MM.1S (cell line): ENCODE measurements around the gene CD81.
"Not testable (repeated sequence)": the region's sequence is repeated elsewhere in the genome, so short reads cannot be mapped to it uniquely, and the experiment has no call there.

Source experiments
- DNase-seq: peaks from one replicate; pipeline ENCODE4 v3.0.0-alpha.2; 2015
- H2AFZ ChIP-seq: fragments of 300-600 bp; sonication (generic); 2 replicates; pipeline ENCODE4 v1.6.0; 2016; ENCODE audit warnings: antibody characterized with exemption, low read length
- H3F3A ChIP-seq: fragments of 300-600 bp; sonication (generic); 2 replicates; pipeline ENCODE4 v1.6.1; 2016; ENCODE audit warnings: mild to moderate bottlenecking, antibody characterized with exemption, low read length, moderate library complexity, mixed read lengths; ENCODE audit not compliant: insufficient read depth
- H3K27ac ChIP-seq: fragments of 300-600 bp; sonication (generic); 2 replicates; pipeline ENCODE4 v1.5.1; 2016; ENCODE audit warnings: mild to moderate bottlenecking, low read length
- H3K27me3 ChIP-seq: fragments of 300-600 bp; sonication (generic); replicated peaks from 2 replicates; pipeline ENCODE4 v1.6.0; 2016; ENCODE audit warnings: low read length; ENCODE audit not compliant: insufficient read depth
- H3K36me3 ChIP-seq: fragments of 300-600 bp; sonication (generic); replicated peaks from 2 replicates; pipeline ENCODE4 v1.6.1; 2016; ENCODE audit warnings: mild to moderate bottlenecking, low read length, mixed read lengths; ENCODE audit not compliant: insufficient read depth
- H3K4me1 ChIP-seq: fragments of 300-600 bp; sonication (generic); 2 replicates; pipeline ENCODE4 v1.6.1; 2016; ENCODE audit warnings: low read length, mixed read lengths
- H3K4me2 ChIP-seq: fragments of 300-600 bp; sonication (generic); 2 replicates; pipeline ENCODE4 v1.6.0; 2016; ENCODE audit warnings: low read depth, low read length
- H3K4me3 ChIP-seq: fragments of 300-600 bp; sonication (generic); 2 replicates; pipeline ENCODE4 v1.5.1; 2016; ENCODE audit warnings: low read length, mixed read lengths
- H3K79me2 ChIP-seq: fragments of 300-600 bp; sonication (generic); 2 replicates; pipeline ENCODE4 v1.6.1; 2016; ENCODE audit warnings: mixed run types, low read length, mixed read lengths
- H3K9ac ChIP-seq: fragments of 300-600 bp; sonication (generic); 2 replicates; pipeline ENCODE4 v1.6.1; 2016; ENCODE audit warnings: low read length, mixed read lengths
- H3K9me2 ChIP-seq: fragments of 300-600 bp; sonication (generic); replicated peaks from 2 replicates; pipeline ENCODE4 v1.6.1; 2016; ENCODE audit warnings: mild to moderate bottlenecking, low read length, mixed read lengths; ENCODE audit not compliant: insufficient read depth
- H3K9me3 ChIP-seq: fragments of 300-600 bp; sonication (generic); replicated peaks from 2 replicates; pipeline ENCODE4 v1.6.1; 2016; ENCODE audit warnings: mild to moderate bottlenecking, low read length, mixed read lengths; ENCODE audit not compliant: insufficient read depth
- H4K20me1 ChIP-seq: fragments of 300-600 bp; sonication (generic); 2 replicates; pipeline ENCODE4 v1.6.1; 2016; ENCODE audit warnings: mild to moderate bottlenecking, low read length, moderate library complexity, mixed read lengths; ENCODE audit not compliant: insufficient read depth
- EZH2 ChIP-seq: fragments of 300-600 bp; sonication (generic); optimal IDR thresholded peaks from 2 replicates; pipeline ENCODE3; 2017; ENCODE audit warnings: low read depth, mild to moderate bottlenecking, antibody characterized with exemption, low read length, mixed read lengths
- EZH2phosphoT487 ChIP-seq: fragments of 300-600 bp; sonication (generic); IDR thresholded peaks from 2 replicates; pipeline ENCODE4 v1.6.1; 2018; ENCODE audit warnings: antibody characterized with exemption, low read length
- TF ChIP-seq, protein P1 (sequence below): fragments of 300-600 bp; sonication (generic); IDR thresholded peaks from 2 replicates; pipeline ENCODE4 v1.5.1; 2016; ENCODE audit warnings: antibody characterized with exemption, low read length, mixed read lengths

Gene CD81

GRCh38 chr11:2329551-2329950, 47.6 kb upstream of the CD81 start:
- Histone ChIP-seq H3K4me3 (no peak overlapping the region), H3K9ac (no peak overlapping the region), H3K9me3 (no peaks in the 10 kb centered on the region), H3K27ac (no peak overlapping the region), H3K4me2 (no peak overlapping the region), H3K4me1 (no peaks in the 10 kb centered on the region), H4K20me1 (no peaks in the 10 kb centered on the region), H3F3A (no peaks in the 10 kb centered on the region), H3K36me3 (no peaks in the 10 kb centered on the region), H3K79me2 (no peaks in the 10 kb centered on the region), H3K27me3 (peaks cover 61% of the 10 kb centered on the region), H3K9me2 (no peaks in the 10 kb centered on the region), H2AFZ (no peak overlapping the region)
- DNase-seq = no peak
- TF ChIP-seq EZH2phosphoT487 (no peak), EZH2 (no peak)
- TF ChIP-seq, protein P1, sequence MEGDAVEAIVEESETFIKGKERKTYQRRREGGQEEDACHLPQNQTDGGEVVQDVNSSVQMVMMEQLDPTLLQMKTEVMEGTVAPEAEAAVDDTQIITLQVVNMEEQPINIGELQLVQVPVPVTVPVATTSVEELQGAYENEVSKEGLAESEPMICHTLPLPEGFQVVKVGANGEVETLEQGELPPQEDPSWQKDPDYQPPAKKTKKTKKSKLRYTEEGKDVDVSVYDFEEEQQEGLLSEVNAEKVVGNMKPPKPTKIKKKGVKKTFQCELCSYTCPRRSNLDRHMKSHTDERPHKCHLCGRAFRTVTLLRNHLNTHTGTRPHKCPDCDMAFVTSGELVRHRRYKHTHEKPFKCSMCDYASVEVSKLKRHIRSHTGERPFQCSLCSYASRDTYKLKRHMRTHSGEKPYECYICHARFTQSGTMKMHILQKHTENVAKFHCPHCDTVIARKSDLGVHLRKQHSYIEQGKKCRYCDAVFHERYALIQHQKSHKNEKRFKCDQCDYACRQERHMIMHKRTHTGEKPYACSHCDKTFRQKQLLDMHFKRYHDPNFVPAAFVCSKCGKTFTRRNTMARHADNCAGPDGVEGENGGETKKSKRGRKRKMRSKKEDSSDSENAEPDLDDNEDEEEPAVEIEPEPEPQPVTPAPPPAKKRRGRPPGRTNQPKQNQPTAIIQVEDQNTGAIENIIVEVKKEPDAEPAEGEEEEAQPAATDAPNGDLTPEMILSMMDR = no peak

GRCh38 chr11:2330696-2331095, 46.4 kb upstream of the CD81 start:
- no peaks in the 10 kb centered on the region for H3K9me3 ChIP-seq
- H3K4me3 ChIP-seq = no peak overlapping the region
- no peaks in the 10 kb centered on the region for H4K20me1 ChIP-seq
- H3K9me2 ChIP-seq = no peaks in the 10 kb centered on the region
- H3K4me1 ChIP-seq = no peaks in the 10 kb centered on the region
- H3K4me2 ChIP-seq = no peak overlapping the region
- peaks cover 55% of the 10 kb centered on the region for H3K27me3 ChIP-seq
- H3K9ac ChIP-seq = no peak overlapping the region
- no peak overlapping the region for H3K27ac ChIP-seq
- H3F3A ChIP-seq = no peaks in the 10 kb centered on the region
- H2AFZ ChIP-seq = no peak overlapping the region
- DNase-seq = no peak
- no peaks in the 10 kb centered on the region for H3K79me2 ChIP-seq
- TF ChIP-seq EZH2 = no peak
- TF ChIP-seq EZH2phosphoT487 = no peak
- TF ChIP-seq, protein P1 = no peak
- H3K36me3 ChIP-seq = no peaks in the 10 kb centered on the region

DNA sequence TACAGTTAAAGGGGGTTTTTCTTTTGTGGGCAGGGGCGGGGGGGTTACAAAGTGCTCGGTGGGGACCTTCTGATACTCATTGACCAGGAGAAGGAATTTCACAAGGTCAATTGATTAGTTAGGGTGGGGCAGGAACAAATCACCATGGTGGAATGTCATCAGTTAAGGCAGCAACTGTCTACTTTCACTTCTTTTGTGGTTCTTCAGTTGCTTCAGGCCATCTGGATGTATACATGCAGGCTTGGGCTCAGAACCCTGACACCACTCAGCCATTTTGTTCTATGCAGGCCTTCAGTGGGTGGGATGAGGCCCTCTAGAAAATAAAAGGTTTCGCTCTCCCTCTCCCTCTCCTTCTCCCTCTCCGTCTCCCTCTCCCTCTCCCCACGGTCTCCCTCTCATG, 45.7 kb upstream of the CD81 start:
- Histone ChIP-seq H3K79me2 (no peaks in the 10 kb centered on the region), H3K9me2 (no peaks in the 10 kb centered on the region), H4K20me1 (no peaks in the 10 kb centered on the region), H3F3A (no peaks in the 10 kb centered on the region), H3K4me2 (no peak overlapping the region), H3K27ac (no peak overlapping the region), H3K36me3 (no peaks in the 10 kb centered on the region), H3K4me1 (no peaks in the 10 kb centered on the region), H3K27me3 (peaks cover 55% of the 10 kb centered on the region), H2AFZ (no peak overlapping the region), H3K9ac (no peak overlapping the region), H3K9me3 (no peaks in the 10 kb centered on the region), H3K4me3 (no peak overlapping the region)
- no peak for DNase-seq
- TF ChIP-seq, protein P1 = no peak
- TF ChIP-seq EZH2 (no peak), EZH2phosphoT487 (no peak)

DNA sequence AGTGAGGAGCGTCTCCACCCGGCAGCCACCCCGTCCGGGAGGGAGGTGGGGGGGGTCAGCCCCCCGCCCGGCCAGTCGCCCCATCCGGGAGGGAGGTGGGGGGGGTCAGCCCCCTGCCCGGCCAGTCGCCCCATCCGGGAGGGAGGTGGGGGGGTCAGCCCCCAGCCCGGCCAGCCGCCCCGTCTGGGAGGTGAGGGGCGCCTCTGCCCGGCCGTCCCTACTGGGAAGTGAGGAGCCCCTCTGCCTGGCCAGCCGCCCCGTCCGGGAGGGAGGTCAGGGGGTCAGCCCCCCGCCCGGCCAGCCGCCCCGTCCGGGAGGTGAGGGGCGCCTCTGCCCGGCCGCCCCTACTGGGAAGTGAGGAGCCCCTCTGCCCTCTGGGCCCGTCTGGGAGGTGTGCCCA, 44.5 kb upstream of the CD81 start:
- not testable (repeated sequence) for H3K36me3 ChIP-seq

GRCh38 chr11:2333486-2334205, 43.5 kb upstream of the CD81 start:
- H3F3A ChIP-seq, H3K79me2 ChIP-seq, H4K20me1 ChIP-seq, H3K4me3 ChIP-seq, H3K36me3 ChIP-seq, DNase-seq, H3K4me1 ChIP-seq, H3K9ac ChIP-seq, H3K27ac ChIP-seq, H3K9me2 ChIP-seq, H3K9me3 ChIP-seq, H2AFZ ChIP-seq, H3K4me2 ChIP-seq: not testable (repeated sequence)
- peaks cover 58% of the 10 kb centered on the region for H3K27me3 ChIP-seq

More for the DNA sequence above, 44.5 kb upstream of the CD81 start:
- H3K27ac ChIP-seq, H4K20me1 ChIP-seq, H3K4me1 ChIP-seq, H3K79me2 ChIP-seq, H3K4me3 ChIP-seq, DNase-seq, H3K9ac ChIP-seq, H3K9me3 ChIP-seq, H2AFZ ChIP-seq, H3K9me2 ChIP-seq, H3K4me2 ChIP-seq, H3F3A ChIP-seq: not testable (repeated sequence)
- peaks cover 58% of the 10 kb centered on the region for H3K27me3 ChIP-seq

DNA sequence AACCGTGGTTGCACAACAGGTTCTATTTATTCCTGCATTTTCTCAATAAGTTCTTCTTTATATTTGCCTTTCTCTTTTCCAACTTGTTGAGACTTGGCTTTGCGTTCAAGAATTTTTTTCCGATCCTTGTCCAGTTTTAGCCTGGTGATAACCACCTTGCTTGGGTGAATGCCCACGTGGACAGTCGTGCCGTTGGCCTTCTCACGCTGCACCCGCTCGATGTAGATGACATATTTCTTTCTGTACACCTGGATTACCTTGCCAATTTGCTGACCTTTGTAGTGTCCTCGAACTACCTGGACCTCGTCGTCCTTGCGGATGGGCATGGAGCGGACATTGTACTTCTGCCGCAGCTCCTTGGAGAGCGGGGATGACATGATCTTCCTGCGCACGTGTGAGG, 41.8 kb upstream of the CD81 start:
- not testable (repeated sequence) for H3K27ac ChIP-seq, H3F3A ChIP-seq, H3K4me1 ChIP-seq, H3K79me2 ChIP-seq, H3K4me2 ChIP-seq, H3K9me2 ChIP-seq, H3K4me3 ChIP-seq, H2AFZ ChIP-seq, H3K36me3 ChIP-seq, H3K9me3 ChIP-seq, H3K9ac ChIP-seq, H4K20me1 ChIP-seq, DNase-seq
- H3K27me3 ChIP-seq = peaks cover 59% of the 10 kb centered on the region
